DOHH2 (cell line): ENCODE measurements around the gene IGBP1.
"Not testable (repeated sequence)": the region's sequence is repeated elsewhere in the genome, so short reads cannot be mapped to it uniquely, and the experiment has no call there.

Experiments used
- H3F3A ChIP-seq: fragments of 200-600 bp; sonication (generic), shearing (Covaris generic); 2 replicates; pipeline ENCODE4 v1.6.0; 2016; ENCODE audit warnings: antibody characterized with exemption, mild to moderate bottlenecking; ENCODE audit not compliant: control insufficient read depth, insufficient read depth
- H3K27ac ChIP-seq: fragments of 200-600 bp; sonication (generic); 2 replicates; pipeline ENCODE4 v1.5.1; 2014; ENCODE audit warnings: low read depth, mild to moderate bottlenecking, low read length, moderate library complexity
- H3K27me3 ChIP-seq: fragments of 200-600 bp; sonication (generic); 2 replicates; pipeline ENCODE4 v1.6.1; 2014; ENCODE audit warnings: mild to moderate bottlenecking, low read length, mixed read lengths; ENCODE audit not compliant: control insufficient read depth
- H3K36me3 ChIP-seq: fragments of 200-600 bp; sonication (generic); 2 replicates; pipeline ENCODE4 v1.6.1; 2014; ENCODE audit warnings: mild to moderate bottlenecking, low read length, moderate library complexity, mixed read lengths; ENCODE audit not compliant: control insufficient read depth
- H3K4me1 ChIP-seq: fragments of 200-600 bp; sonication (generic); 2 replicates; pipeline ENCODE4 v1.6.1; 2014; ENCODE audit warnings: mild to moderate bottlenecking, low read length, mixed read lengths; ENCODE audit not compliant: control insufficient read depth
- H3K4me2 ChIP-seq: fragments of 200-600 bp; sonication (generic); 2 replicates; pipeline ENCODE4 v1.6.0; 2014; ENCODE audit warnings: mild to moderate bottlenecking, low read length, moderate library complexity
- H3K4me3 ChIP-seq: fragments of 200-600 bp; sonication (generic); 2 replicates; pipeline ENCODE4 v1.5.1; 2014; ENCODE audit warnings: mild to moderate bottlenecking, low read length, mixed read lengths
- H3K79me2 ChIP-seq: fragments of 200-600 bp; sonication (generic); 2 replicates; pipeline ENCODE4 v1.6.1; 2014; ENCODE audit warnings: mild to moderate bottlenecking, low read length, mixed read lengths; ENCODE audit not compliant: control insufficient read depth
- H3K9me2 ChIP-seq: fragments of 200-600 bp; sonication (generic); replicated peaks from 2 replicates; pipeline ENCODE4 v1.6.1; 2014; ENCODE audit warnings: mild to moderate bottlenecking, low read length, mixed read lengths; ENCODE audit not compliant: control insufficient read depth
- H3K9me3 ChIP-seq: fragments of 200-600 bp; sonication (generic); 2 replicates; pipeline ENCODE4 v1.6.1; 2014; ENCODE audit warnings: antibody characterized with exemption, low read length, mixed read lengths; ENCODE audit not compliant: control insufficient read depth, insufficient read depth
- H4K20me1 ChIP-seq: fragments of 200-600 bp; sonication (generic); 2 replicates; pipeline ENCODE4 v1.6.0; 2014; ENCODE audit warnings: low read depth, mild to moderate bottlenecking, antibody characterized with exemption, low read length, moderate library complexity; ENCODE audit not compliant: control insufficient read depth, insufficient read depth
- EZH2phosphoT487 ChIP-seq: fragments of 200-600 bp; sonication (generic); IDR thresholded peaks from 2 replicates; pipeline ENCODE4 v1.6.1; 2017; ENCODE audit warnings: borderline replicate concordance, mild to moderate bottlenecking, antibody characterized with exemption, low read length, moderate library complexity, mixed read lengths
- TF ChIP-seq, protein P1 (sequence below): fragments of 200-600 bp; sonication (generic); IDR thresholded peaks from one replicate; pipeline ENCODE4 v1.5.1; 2014; ENCODE audit warnings: antibody characterized with exemption, mild to moderate bottlenecking, low read depth, low read length; ENCODE audit not compliant: poor library complexity, severe bottlenecking

The IGBP1 gene

GRCh38 chrX:70096052-70096451 lies 37.2 kb upstream of the IGBP1 start:
- Histone ChIP-seq H4K20me1 (no peaks in the 10 kb centered on the region), H3K4me2 (no peak overlapping the region), H3K4me1 (no peaks in the 10 kb centered on the region), H3K27me3 (no peaks in the 10 kb centered on the region), H3K79me2 (no peaks in the 10 kb centered on the region), H3K36me3 (no peaks in the 10 kb centered on the region), H3K27ac (no peak overlapping the region), H3K9me3 (no peaks in the 10 kb centered on the region), H3K4me3 (no peak overlapping the region), H3F3A (no peaks in the 10 kb centered on the region), H3K9me2 (no peaks in the 10 kb centered on the region)
- TF ChIP-seq, protein P1, sequence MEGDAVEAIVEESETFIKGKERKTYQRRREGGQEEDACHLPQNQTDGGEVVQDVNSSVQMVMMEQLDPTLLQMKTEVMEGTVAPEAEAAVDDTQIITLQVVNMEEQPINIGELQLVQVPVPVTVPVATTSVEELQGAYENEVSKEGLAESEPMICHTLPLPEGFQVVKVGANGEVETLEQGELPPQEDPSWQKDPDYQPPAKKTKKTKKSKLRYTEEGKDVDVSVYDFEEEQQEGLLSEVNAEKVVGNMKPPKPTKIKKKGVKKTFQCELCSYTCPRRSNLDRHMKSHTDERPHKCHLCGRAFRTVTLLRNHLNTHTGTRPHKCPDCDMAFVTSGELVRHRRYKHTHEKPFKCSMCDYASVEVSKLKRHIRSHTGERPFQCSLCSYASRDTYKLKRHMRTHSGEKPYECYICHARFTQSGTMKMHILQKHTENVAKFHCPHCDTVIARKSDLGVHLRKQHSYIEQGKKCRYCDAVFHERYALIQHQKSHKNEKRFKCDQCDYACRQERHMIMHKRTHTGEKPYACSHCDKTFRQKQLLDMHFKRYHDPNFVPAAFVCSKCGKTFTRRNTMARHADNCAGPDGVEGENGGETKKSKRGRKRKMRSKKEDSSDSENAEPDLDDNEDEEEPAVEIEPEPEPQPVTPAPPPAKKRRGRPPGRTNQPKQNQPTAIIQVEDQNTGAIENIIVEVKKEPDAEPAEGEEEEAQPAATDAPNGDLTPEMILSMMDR, result no peak
- TF ChIP-seq EZH2phosphoT487, result no peak

- H3K79me2 ChIP-seq, result no peaks in the 10 kb centered on the region
- H3K27me3 ChIP-seq, result no peaks in the 10 kb centered on the region
- no peak overlapping the region for H3K4me2 ChIP-seq
- no peaks in the 10 kb centered on the region for H3K4me1 ChIP-seq
- no peaks in the 10 kb centered on the region for H3K36me3 ChIP-seq
- H3K27ac ChIP-seq, result no peak overlapping the region
- TF ChIP-seq EZH2phosphoT487, result no peak
- TF ChIP-seq, protein P1, result no peak
- H4K20me1 ChIP-seq, result no peaks in the 10 kb centered on the region
- no peaks in the 10 kb centered on the region for H3F3A ChIP-seq
- no peak overlapping the region for H3K4me3 ChIP-seq
- H3K9me3 ChIP-seq, result no peaks in the 10 kb centered on the region
- H3K9me2 ChIP-seq, result no peaks in the 10 kb centered on the region
Observed at GRCh38 chrX:70105229-70105628, 28.0 kb upstream of the IGBP1 start.

- H3K36me3 ChIP-seq, H3K27ac ChIP-seq, H3K9me3 ChIP-seq, H3K79me2 ChIP-seq, H3F3A ChIP-seq, H3K4me2 ChIP-seq, H3K4me3 ChIP-seq, H3K27me3 ChIP-seq, H4K20me1 ChIP-seq, H3K4me1 ChIP-seq, H3K9me2 ChIP-seq: not testable (repeated sequence)
Observed at GRCh38 chrX:70111436-70112026, 21.7 kb upstream of the IGBP1 start.

- Histone ChIP-seq H3K9me3 (no peaks in the 10 kb centered on the region), H3K9me2 (no peaks in the 10 kb centered on the region), H3K4me1 (no peaks in the 10 kb centered on the region), H4K20me1 (no peaks in the 10 kb centered on the region), H3K4me3 (no peak overlapping the region), H3K27ac (no peak overlapping the region), H3K36me3 (no peaks in the 10 kb centered on the region), H3K79me2 (no peaks in the 10 kb centered on the region), H3K27me3 (no peaks in the 10 kb centered on the region), H3F3A (no peaks in the 10 kb centered on the region), H3K4me2 (no peak overlapping the region)
- TF ChIP-seq, protein P1, result no peak
- TF ChIP-seq EZH2phosphoT487, result no peak
Observed at GRCh38 chrX:70117738-70118137, 15.5 kb upstream of the IGBP1 start.

GRCh38 chrX:70123014-70123413 lies 10.2 kb upstream of the IGBP1 start:
- not testable (repeated sequence) for H4K20me1 ChIP-seq, H3K27me3 ChIP-seq, H3K4me3 ChIP-seq, H3K27ac ChIP-seq, H3K9me2 ChIP-seq, H3K9me3 ChIP-seq, H3K4me2 ChIP-seq, H3K79me2 ChIP-seq, H3K4me1 ChIP-seq, H3F3A ChIP-seq, H3K36me3 ChIP-seq
